HCT116 (cell line): Measurements from ENCODE around the gene FOXD1.

Source experiments
- EGR1 ChIP-seq: IDR thresholded peaks from 2 replicates; pipeline ENCODE4 v1.6.1; 2012; ENCODE audit warnings: low read depth
- EZH2 ChIP-seq: fragments of 200-600 bp; sonication (generic); IDR thresholded peaks from 2 replicates; pipeline ENCODE4 v1.6.1; 2017; ENCODE audit warnings: antibody characterized with exemption, mixed run types
- EZH2phosphoT487 ChIP-seq: fragments of 200-600 bp; IDR thresholded peaks from 2 replicates; pipeline ENCODE4 v1.6.1; 2018; ENCODE audit warnings: antibody characterized with exemption, borderline replicate concordance
- POLR2A ChIP-seq: IDR thresholded peaks from 2 replicates; pipeline ENCODE4 v1.7.0; 2011; ENCODE audit warnings: borderline replicate concordance; ENCODE audit not compliant: insufficient read depth, insufficient read length; ENCODE audit errors: extremely low read depth
- POLR2AphosphoS5 ChIP-seq: IDR thresholded peaks from 2 replicates; pipeline ENCODE4 v1.6.1; 2011; ENCODE audit warnings: mild to moderate bottlenecking, low read depth, low read length, moderate library complexity
- RAD21 ChIP-seq: IDR thresholded peaks from 2 replicates; pipeline ENCODE4 v1.6.1; 2012; ENCODE audit warnings: low read depth, mild to moderate bottlenecking
- SIN3A ChIP-seq: IDR thresholded peaks from 2 replicates; pipeline ENCODE4 v1.6.1; 2012; ENCODE audit warnings: low read depth
- TCF7L2 ChIP-seq: IDR thresholded peaks from 2 replicates; pipeline ENCODE4 v1.7.0; 2011; ENCODE audit warnings: borderline replicate concordance, inconsistent platforms; ENCODE audit not compliant: insufficient read depth, insufficient read length; ENCODE audit errors: extremely low read depth
- YY1 ChIP-seq: IDR thresholded peaks from 2 replicates; pipeline ENCODE4 v1.6.1; 2011; ENCODE audit warnings: low read length, low read depth, moderate library complexity, mild to moderate bottlenecking; ENCODE audit not compliant: insufficient replicate concordance; ENCODE audit errors: extremely low read depth
- ZFX ChIP-seq: fragments of 450-650 bp; IDR thresholded peaks from 2 replicates; pipeline ENCODE4 v1.6.1; 2017
- TF ChIP-seq, protein P1 (sequence below), 3 experiments: fragments of 200-600 bp in 1 of 3; sonication (generic) in 1 of 3; IDR thresholded peaks in 2 of 3; conservative IDR thresholded peaks in 1 of 3; 2 replicates each; pipeline ENCODE4 v1.5.1; 2012 to 2017; ENCODE audit warnings: low read depth in 2 of 3, low read length in 2 of 3, antibody characterized with exemption in 1 of 3, borderline replicate concordance in 1 of 3, control low read depth in 1 of 3, mild to moderate bottlenecking in 1 of 3, mixed read lengths in 1 of 3, mixed run types in 1 of 3, moderate library complexity in 1 of 3; ENCODE audit not compliant: insufficient read depth in 1 of 3
- TF ChIP-seq, protein P2 (sequence below): IDR thresholded peaks from 2 replicates; pipeline ENCODE4 v1.6.1; 2012

DNA sequence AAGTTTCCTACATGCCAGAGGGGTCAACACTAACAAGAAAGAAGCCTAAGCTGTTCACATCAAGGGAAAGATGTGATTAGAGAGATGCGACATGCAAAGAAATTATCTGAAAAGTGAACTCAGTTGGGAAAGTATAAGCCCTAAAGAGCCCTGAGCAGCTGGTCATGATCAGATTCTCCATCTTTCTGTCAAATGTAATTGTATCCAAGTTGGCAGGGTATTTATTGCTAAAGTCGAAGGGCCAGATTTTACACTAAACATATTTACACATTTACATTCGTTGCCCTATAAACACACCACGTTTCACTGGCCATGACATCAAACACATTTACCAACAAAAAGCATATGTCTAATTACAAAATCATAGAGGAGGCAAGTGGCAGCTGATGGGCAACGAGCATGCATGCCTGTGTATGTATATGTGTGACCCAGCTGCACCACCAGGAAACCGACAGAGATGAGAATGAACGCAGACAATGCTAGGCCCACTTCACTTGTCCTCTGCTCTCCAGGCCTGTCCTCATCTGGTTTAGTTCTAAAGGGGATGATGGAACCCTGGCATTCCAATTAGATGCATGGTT, 6.3 kb downstream of the FOXD1 start:
- TF ChIP-seq, protein P1, sequence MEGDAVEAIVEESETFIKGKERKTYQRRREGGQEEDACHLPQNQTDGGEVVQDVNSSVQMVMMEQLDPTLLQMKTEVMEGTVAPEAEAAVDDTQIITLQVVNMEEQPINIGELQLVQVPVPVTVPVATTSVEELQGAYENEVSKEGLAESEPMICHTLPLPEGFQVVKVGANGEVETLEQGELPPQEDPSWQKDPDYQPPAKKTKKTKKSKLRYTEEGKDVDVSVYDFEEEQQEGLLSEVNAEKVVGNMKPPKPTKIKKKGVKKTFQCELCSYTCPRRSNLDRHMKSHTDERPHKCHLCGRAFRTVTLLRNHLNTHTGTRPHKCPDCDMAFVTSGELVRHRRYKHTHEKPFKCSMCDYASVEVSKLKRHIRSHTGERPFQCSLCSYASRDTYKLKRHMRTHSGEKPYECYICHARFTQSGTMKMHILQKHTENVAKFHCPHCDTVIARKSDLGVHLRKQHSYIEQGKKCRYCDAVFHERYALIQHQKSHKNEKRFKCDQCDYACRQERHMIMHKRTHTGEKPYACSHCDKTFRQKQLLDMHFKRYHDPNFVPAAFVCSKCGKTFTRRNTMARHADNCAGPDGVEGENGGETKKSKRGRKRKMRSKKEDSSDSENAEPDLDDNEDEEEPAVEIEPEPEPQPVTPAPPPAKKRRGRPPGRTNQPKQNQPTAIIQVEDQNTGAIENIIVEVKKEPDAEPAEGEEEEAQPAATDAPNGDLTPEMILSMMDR (IDR thresholded peaks at IDR 0.05 in 2 of 3, conservative IDR thresholded peaks at IDR 0.05 in 1 of 3; ENCODE audit: borderline replicate concordance in 1 of 3, insufficient read depth in 1 of 3, low read depth in 2 of 3, low read length in 2 of 3) = no peak
- TF ChIP-seq EGR1 = no peak
- TF ChIP-seq POLR2A = no peak
- no peak for TF ChIP-seq YY1
- TF ChIP-seq POLR2AphosphoS5 = no peak
- TF ChIP-seq ZFX = no peak
- TF ChIP-seq RAD21 = no peak
- TF ChIP-seq TCF7L2 = no peak
- TF ChIP-seq EZH2phosphoT487 = no peak
- TF ChIP-seq SIN3A = no peak
- TF ChIP-seq, protein P2, sequence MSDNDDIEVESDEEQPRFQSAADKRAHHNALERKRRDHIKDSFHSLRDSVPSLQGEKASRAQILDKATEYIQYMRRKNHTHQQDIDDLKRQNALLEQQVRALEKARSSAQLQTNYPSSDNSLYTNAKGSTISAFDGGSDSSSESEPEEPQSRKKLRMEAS = no peak
- TF ChIP-seq EZH2 = no peak
